Brain microvascular endothelial cell (primary cell): ENCODE results near the gene FOXA2.

ENCODE experiments used
- DNase-seq: peaks from one replicate; pipeline ENCODE4 v3.0.0-alpha.2; 2020
- H3K27ac ChIP-seq: fragments of 250-450 bp; sonication (Bioruptor Pico); 2 replicates; pipeline ENCODE4 v1.5.1; 2020; ENCODE audit warnings: mild to moderate bottlenecking, moderate library complexity
- H3K27me3 ChIP-seq: fragments of 250-450 bp; sonication (Bioruptor Pico); replicated peaks from 2 replicates; pipeline ENCODE4 v1.5.1; 2020; ENCODE audit warnings: mild to moderate bottlenecking
- H3K36me3 ChIP-seq: fragments of 250-450 bp; sonication (Bioruptor Pico); replicated peaks from 2 replicates; pipeline ENCODE4 v1.5.1; 2020; ENCODE audit warnings: mild to moderate bottlenecking
- H3K4me3 ChIP-seq: 2 replicates; pipeline ENCODE4 v1.5.1; 2011; ENCODE audit warnings: low read depth, mild to moderate bottlenecking, control low read depth, low read length, moderate library complexity
- CTCF ChIP-seq: IDR thresholded peaks from 2 replicates; pipeline ENCODE4 v1.5.1; 2011; ENCODE audit warnings: low read depth, mild to moderate bottlenecking, moderate library complexity, low read length, control low read depth, inconsistent platforms; ENCODE audit errors: missing control alignments
- in situ Hi-C: cut with HindIII; loops from 2 replicates; pipeline ENCODE4 v1.10.0; 2017; ENCODE audit warnings: low sequenced_read_pairs, low pct_ligation_motif_present

The FOXA2 gene

DNA sequence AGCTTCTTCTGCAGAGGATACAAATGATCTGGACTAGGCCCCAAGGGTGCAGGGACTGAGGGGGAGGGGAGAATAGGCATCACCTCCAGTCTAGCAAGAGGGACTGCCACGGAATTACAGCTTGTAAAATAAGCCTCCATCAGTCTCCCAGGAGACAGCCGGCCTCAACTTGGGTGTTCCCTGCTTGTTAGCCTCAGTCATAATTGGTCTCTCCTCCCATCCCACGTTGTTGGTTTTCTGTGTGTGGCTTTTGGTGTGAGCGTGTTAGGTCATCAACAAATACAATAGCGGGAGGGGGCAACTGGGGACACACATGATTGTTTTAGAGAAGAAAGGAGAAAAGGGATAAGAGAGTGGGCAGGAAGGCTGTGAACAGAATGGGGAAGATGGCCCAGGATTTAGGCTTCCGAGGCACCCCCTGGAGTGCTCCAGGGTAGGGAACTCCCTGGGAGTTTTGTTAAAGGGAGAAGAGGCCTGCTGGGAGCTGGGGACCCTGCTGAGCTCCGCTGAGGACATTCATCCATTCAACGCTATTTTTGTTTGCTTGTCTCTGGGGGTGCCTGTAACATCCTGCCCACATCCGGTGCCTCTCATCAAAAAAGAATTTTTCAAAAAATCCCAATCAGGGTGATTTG lies 9.2 kb downstream of the FOXA2 start:
- Histone ChIP-seq H3K4me3 (no peak overlapping the region), H3K27me3 (peaks cover 58% of the 10 kb centered on the region), H3K36me3 (no peaks in the 10 kb centered on the region), H3K27ac (no peak overlapping the region)
- in situ Hi-C loops: loop anchor here (25.0 kb wide), 1 partner anchor 112 kb away; no protein-coding TSS in a partner anchor
- DNase-seq: no peak
- TF ChIP-seq CTCF: no peak

GRCh38 chr20:22574545-22575086 lies 9.8 kb downstream of the FOXA2 start:
- no peak for TF ChIP-seq CTCF
- in situ Hi-C loops: loop anchor here (25.0 kb wide), 1 partner anchor 113 kb away; no protein-coding TSS in a partner anchor
- no peak for DNase-seq
- Histone ChIP-seq H3K4me3 (no peak overlapping the region), H3K27me3 (peaks cover 57% of the 10 kb centered on the region), H3K27ac (no peak overlapping the region), H3K36me3 (no peaks in the 10 kb centered on the region)

- no peak for TF ChIP-seq CTCF
- Histone ChIP-seq H3K36me3 (no peaks in the 10 kb centered on the region), H3K27me3 (peaks cover 59% of the 10 kb centered on the region), H3K27ac (no peak overlapping the region), H3K4me3 (no peak overlapping the region)
- no peak for DNase-seq
- in situ Hi-C loops: no loop called here
Measured at GRCh38 chr20:22572491-22572890, 11.9 kb downstream of the FOXA2 start.

GRCh38 chr20:22572023-22572422 lies 12.3 kb downstream of the FOXA2 start:
- TF ChIP-seq CTCF: no peak
- Histone ChIP-seq H3K4me3 (no peak overlapping the region), H3K27me3 (peaks cover 60% of the 10 kb centered on the region), H3K27ac (no peak overlapping the region), H3K36me3 (no peaks in the 10 kb centered on the region)
- in situ Hi-C loops: no loop called here
- no peak for DNase-seq

- no peak for DNase-seq
- Histone ChIP-seq H3K4me3 (no peak overlapping the region), H3K36me3 (no peaks in the 10 kb centered on the region), H3K27ac (no peak overlapping the region), H3K27me3 (peaks cover 67% of the 10 kb centered on the region)
- in situ Hi-C loops: no loop called here
- no peak for TF ChIP-seq CTCF
Measured at GRCh38 chr20:22569353-22569752, 15.0 kb downstream of the FOXA2 start.
